Bronchial epithelial cell (primary cell): ENCODE results near the gene PPP2R1B. TPM values are rescaled to one million over a fixed set of nuclear protein-coding genes. Genes with fewer than 3 reads are reported as not detected.

Source experiments
- DNase-seq: peaks from one replicate; pipeline ENCODE4 v3.0.0-alpha.2; 2010; ENCODE audit warnings: low read depth
- FAIRE-seq: peaks from 2 replicates; lab custom pipeline; 2011; peaks lifted over from hg19 to GRCh38; lab: Jason Lieb, UNC
- H3K27me3 ChIP-seq: 2 replicates; pipeline ENCODE4 v1.5.1; 2011; ENCODE audit warnings: low read length; ENCODE audit not compliant: control insufficient read depth, insufficient read depth
- H3K36me3 ChIP-seq: 2 replicates; pipeline ENCODE4 v1.5.1; 2011; ENCODE audit warnings: low read length; ENCODE audit not compliant: control insufficient read depth, insufficient read depth
- H3K4me3 ChIP-seq: 2 replicates; pipeline ENCODE4 v1.5.1; 2011; ENCODE audit warnings: mild to moderate bottlenecking, low read depth, low read length, control low read depth
- total RNA-seq: library from RNA; depleted of rRNA; stranded (reverse); fragments of >200 nt; gene quantifications from 2 replicates; pipeline ENCODE4 v1.2.1, GENCODE V29; 2014
- TF ChIP-seq, protein P1 (sequence below): IDR thresholded peaks from 2 replicates; pipeline ENCODE4 v1.5.1; 2011; ENCODE audit warnings: mild to moderate bottlenecking, moderate library complexity, low read length, control low read depth, inconsistent platforms; ENCODE audit not compliant: insufficient read depth, severe bottlenecking

PPP2R1B gene
- total RNA-seq, 1 donor from 2014 or later: 26.1 TPM

DNA sequence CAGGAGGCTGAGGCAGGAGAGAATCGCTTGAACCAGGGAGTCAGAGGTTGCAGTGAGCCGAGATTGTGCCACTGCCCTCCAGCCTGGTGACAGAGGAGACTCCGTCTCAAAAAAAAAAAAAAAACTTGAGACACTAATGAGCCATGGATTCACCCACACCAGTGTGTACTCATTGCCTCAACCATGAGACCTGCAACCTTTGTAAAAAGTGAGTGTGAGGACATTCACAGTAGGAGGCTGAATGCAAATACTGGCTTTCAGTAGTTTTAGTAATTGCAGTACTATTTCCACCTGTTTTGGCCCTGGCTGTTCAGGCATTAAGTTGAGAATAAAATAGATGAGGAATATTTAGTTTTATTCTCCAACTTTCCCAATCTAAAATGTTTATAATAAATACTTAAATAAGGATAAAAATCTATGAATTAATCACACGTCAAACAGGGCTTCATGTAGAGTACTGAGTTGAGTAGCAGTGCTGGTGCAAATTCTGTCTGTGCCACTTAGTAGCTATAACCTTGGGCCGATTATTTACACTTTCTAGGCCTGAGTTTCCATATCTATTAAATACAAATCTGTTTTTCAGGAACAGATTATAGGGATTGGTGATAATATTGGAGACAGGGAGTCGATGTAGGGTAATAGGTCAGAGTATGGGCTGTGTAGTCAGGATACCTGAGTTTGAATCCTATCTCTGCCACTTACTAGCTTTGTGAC, 72.8 kb downstream of the PPP2R1B start:
- H3K27me3 ChIP-seq: no peaks in the 10 kb centered on the region
- DNase-seq: no peak
- H3K4me3 ChIP-seq: no peak overlapping the region
- H3K36me3 ChIP-seq: no peaks in the 10 kb centered on the region
- TF ChIP-seq, protein P1, sequence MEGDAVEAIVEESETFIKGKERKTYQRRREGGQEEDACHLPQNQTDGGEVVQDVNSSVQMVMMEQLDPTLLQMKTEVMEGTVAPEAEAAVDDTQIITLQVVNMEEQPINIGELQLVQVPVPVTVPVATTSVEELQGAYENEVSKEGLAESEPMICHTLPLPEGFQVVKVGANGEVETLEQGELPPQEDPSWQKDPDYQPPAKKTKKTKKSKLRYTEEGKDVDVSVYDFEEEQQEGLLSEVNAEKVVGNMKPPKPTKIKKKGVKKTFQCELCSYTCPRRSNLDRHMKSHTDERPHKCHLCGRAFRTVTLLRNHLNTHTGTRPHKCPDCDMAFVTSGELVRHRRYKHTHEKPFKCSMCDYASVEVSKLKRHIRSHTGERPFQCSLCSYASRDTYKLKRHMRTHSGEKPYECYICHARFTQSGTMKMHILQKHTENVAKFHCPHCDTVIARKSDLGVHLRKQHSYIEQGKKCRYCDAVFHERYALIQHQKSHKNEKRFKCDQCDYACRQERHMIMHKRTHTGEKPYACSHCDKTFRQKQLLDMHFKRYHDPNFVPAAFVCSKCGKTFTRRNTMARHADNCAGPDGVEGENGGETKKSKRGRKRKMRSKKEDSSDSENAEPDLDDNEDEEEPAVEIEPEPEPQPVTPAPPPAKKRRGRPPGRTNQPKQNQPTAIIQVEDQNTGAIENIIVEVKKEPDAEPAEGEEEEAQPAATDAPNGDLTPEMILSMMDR: no peak
- FAIRE-seq: no peak

DNA sequence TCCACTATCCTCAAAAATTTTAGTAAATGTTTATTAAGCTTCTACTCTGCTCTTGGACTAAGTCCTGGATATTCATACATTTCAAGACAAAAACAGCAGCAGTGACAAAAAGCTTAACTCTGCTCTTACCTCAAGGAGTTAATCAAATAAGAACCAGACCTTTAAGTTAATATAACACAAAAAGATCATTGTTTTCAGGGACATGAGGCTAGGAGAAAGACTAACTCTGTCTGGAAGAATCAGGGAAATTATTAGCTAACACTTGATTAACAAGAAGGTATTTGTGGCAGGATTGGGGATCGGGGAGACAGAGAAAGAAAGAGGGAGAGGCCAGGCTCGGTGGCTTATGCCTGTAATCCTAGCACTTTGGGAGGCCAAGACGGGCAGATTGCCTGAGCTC, 74.4 kb downstream of the PPP2R1B start:
- TF ChIP-seq, protein P1: no peak
- Histone ChIP-seq H3K4me3 (no peak overlapping the region), H3K36me3 (no peaks in the 10 kb centered on the region), H3K27me3 (no peaks in the 10 kb centered on the region)
- DNase-seq (no peak), FAIRE-seq (no peak)

DNA sequence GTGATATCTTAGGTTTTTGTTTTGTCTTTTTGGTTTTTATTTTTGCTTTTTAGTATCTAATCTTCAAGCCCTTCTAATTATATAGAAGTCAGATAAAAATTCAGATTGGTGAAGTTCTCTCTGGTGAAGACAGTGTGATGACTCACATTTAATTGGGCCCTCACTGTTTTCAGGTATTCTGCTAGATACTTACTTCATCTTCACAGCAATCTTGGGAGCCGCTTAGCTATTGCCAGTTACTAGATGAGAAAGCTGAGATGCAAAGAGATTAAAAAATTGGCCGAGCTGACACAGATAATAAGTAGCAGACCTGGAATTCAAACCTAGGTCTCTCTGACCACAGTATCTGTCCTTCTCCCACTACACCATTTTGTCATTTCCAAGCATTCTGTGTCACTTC, 75.0 kb downstream of the PPP2R1B start:
- no peak for FAIRE-seq
- TF ChIP-seq, protein P1: no peak

DNA sequence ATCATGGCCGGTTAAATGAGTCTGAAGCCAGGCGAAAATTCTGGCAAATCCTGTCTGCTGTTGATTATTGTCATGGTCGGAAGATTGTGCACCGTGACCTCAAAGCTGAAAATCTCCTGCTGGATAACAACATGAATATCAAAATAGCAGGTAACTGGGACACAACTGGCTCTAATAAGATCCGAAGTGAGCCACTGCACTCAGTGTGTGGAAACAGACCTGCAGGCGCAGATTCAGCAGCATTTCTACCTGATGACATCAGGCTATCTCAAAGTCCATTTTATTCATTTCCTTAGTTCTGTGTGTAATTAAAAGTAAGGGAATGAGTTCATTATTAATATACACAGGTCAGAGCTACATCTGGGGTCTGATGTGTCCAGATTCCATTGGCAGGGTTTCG, 78.2 kb downstream of the PPP2R1B start:
- Histone ChIP-seq H3K4me3 (no peak overlapping the region), H3K27me3 (no peaks in the 10 kb centered on the region), H3K36me3 (no peaks in the 10 kb centered on the region)
- TF ChIP-seq, protein P1: no peak
- DNase-seq (no peak), FAIRE-seq (no peak)

More for the DNA sequence above, 75.0 kb downstream of the PPP2R1B start:
- Histone ChIP-seq H3K27me3 (no peaks in the 10 kb centered on the region), H3K4me3 (no peak overlapping the region), H3K36me3 (no peaks in the 10 kb centered on the region)
- DNase-seq: no peak

GRCh38 chr11:111684251-111684650, 81.9 kb downstream of the PPP2R1B start:
- no peaks in the 10 kb centered on the region for H3K27me3 ChIP-seq
- DNase-seq (no peak), FAIRE-seq (no peak)
- H3K36me3 ChIP-seq: no peaks in the 10 kb centered on the region
- H3K4me3 ChIP-seq: no peak overlapping the region
- TF ChIP-seq, protein P1: no peak

- DNase-seq (no peak), FAIRE-seq (no peak)
- Histone ChIP-seq H3K4me3 (no peak overlapping the region), H3K27me3 (no peaks in the 10 kb centered on the region), H3K36me3 (no peaks in the 10 kb centered on the region)
- TF ChIP-seq, protein P1: no peak
Observed at GRCh38 chr11:111683806-111684205, 82.4 kb downstream of the PPP2R1B start.
